Kidney capillary endothelial cell (primary cell): Measurements from ENCODE around the gene EXD2.
A peak's percentile ranks its signal among the peaks of the same experiment; 100 is the strongest.
"Not testable (repeated sequence)": the region's sequence is repeated elsewhere in the genome, so short reads cannot be mapped to it uniquely, and the experiment has no call there.

ENCODE experiments used
- DNase-seq: peaks from one replicate; pipeline ENCODE4 v3.0.0-alpha.2; 2018; ENCODE audit warnings: low spot score

Gene EXD2

DNA sequence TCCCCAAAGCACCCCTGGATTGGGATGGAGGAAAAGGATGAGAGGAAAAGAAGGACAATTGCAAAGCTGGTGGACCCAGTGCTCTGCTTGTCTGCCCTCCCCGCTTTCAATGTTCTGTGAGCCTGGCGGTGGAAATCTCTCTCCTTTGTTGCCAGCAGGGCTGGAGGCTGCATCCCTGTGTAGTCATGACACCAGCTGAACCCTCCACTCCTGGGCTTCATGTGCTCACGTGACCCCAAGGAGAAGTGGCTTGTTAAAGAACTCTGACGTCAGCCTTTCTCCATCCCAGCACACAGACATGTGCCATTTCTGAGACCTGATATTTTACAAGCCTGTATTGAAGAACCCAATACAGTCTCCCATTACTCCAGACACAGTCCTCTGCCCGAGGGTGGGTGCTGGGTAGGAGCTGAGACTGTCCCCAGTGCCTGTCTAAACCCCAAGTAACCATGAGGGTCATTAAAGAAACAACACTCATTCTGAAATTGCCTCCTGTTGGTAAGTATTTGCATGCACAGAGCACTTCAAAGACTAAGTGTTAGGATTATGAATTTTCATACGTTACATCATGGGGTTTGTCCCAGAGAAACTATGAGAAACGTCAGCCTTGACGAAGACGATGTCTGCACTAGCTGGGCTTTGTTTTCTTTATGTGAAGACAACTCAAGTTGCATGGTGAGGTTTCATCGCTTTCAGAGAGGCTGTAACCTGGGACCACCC is 90.3 kb downstream of the EXD2 start:
- no peak for DNase-seq

DNA sequence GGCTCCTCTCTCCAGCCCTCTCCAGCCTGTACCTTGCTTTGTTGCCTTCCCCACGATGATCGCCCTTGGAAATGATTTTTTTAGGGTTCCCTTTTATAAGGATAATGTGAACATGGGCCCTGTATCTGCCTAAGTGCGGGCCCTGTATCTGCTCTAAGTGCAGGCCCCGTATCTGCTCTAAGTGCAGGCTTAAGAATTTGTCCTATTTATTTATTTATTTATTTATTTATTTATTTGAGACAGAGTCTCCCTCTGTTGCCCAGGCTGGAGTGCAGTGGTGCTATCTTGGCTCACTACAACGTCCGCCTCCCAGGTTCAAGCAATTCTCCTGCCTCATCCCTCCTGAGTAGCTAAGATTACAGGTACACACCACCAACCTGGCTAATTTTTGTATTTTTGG is 91.2 kb downstream of the EXD2 start:
- no peak for DNase-seq

DNA sequence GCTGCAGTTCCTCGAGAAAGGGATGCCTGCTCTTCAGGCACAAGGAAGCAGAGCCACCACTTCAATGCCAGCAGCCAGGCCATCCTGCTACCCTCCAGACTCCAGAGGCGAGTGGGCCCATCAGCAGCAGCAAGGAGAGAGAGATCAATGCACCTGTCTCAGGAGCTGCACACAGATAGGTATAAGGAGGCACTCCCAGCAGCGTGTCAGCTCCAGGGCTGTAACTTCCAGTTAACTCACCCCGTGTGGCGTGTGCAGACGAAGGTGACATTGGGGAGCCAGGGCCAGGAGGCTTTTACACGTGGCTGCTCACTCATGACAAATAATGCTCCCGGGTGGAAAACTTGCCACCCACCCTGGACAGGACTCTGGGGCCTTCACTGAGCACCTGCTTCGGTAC is 92.9 kb downstream of the EXD2 start:
- DNase-seq: no peak

DNA sequence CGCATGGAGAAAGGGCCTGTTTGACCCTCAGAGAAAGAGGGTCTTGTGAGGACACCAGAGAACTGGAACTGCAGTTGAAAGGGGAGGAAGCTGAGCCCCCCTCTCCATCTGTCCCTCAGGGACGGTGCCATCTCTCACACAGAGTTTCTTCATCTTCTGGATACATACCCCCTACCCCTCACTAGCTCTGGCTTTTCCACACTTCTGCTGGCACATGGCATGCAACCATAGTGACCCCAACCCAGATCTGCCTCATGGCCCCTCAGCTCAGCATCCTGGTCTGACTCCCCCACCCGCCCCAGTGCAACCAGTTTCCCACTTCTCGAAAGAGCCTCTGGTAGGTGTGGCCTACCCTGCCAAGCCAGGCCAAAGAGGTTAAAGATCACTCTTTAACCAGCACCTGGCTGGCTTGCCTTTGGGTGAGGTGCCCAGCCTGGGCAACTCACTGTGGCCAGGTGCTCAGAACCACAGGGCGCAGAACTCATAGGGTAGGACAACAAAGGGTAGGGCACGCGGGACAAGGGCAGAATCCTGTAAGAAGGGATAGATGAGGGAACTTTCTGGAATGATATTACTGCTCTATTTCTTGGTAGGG is 94.5 kb downstream of the EXD2 start:
- no peak for DNase-seq

DNA sequence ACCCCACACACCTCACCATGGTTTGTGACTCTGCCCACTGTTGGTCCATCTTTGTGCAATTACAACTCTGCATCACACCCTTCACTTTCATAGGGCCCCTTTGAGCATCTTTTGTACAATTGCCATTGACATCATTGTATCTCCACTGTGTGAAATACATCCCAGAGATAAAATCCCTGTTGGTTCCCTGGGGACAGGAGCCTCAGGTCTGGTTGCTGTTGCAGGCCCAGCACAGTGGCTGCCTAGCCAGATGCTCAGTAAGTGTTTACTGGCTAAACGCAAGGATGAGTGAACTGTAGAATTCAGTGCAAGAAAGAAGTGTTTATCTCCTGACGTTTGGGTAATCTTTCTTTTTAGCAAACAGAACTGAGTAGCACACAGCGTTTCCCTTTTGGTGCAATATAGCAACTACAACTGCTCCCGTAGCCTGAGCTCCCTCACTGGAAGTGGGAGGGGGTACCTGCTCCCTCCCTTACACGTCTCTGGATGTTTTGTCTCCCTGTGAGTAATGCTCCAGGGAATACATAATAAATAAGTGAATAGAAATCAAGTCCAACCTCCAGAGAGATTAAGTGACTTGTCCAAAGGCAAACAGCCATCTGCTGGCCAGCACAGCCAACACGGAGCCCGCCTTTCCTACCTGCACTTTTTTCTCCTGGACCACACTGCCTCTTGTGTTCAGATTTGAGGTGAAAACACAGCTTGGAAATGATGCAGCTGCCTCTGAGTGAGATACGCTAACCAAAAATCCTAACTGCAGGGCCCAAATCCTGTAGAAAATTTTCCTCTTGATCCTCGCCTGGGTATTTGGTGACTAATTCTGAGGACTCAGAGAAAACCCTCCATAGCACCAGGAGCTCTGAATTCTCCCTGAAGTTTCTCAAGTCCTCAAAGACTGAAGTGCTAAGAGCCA is 96.1 kb downstream of the EXD2 start:
- DNase-seq: no peak

DNA sequence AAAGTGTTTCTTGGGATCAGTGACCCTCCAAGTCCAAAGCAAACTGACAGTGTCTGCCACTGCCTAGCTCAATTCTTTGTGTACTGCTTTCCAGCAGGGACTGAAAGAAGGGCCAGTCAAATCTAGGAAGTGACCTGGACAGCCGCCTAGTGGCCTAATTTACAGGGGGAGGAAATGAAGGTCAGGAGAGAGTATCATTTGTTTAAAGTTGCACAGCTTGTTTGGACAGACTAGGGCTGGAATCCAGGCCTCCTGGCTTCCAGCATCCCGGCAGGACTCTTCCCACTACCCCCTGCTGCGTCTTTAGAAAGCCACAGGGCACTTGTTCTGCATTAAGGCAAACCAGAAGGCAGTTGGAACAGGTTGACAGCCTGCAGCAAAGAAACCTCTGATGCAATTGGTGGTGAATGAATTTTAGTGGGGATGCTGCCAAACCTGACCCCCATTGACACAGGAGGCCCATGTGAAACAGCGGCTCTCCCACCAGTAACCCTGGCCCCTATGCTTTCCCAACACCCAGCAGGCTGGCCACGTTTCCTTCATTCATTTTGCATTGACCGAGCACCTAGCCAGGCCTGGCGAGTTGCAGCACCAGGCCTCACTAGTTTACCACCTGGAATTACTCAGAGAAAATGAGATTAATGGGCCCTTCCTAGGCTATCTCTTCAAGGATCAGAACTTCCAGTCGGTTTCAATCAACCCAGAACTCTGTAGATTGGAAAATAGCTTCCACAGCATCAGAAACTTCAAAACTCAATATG is 96.9 kb downstream of the EXD2 start:
- peak; percentile 23 for DNase-seq

DNA sequence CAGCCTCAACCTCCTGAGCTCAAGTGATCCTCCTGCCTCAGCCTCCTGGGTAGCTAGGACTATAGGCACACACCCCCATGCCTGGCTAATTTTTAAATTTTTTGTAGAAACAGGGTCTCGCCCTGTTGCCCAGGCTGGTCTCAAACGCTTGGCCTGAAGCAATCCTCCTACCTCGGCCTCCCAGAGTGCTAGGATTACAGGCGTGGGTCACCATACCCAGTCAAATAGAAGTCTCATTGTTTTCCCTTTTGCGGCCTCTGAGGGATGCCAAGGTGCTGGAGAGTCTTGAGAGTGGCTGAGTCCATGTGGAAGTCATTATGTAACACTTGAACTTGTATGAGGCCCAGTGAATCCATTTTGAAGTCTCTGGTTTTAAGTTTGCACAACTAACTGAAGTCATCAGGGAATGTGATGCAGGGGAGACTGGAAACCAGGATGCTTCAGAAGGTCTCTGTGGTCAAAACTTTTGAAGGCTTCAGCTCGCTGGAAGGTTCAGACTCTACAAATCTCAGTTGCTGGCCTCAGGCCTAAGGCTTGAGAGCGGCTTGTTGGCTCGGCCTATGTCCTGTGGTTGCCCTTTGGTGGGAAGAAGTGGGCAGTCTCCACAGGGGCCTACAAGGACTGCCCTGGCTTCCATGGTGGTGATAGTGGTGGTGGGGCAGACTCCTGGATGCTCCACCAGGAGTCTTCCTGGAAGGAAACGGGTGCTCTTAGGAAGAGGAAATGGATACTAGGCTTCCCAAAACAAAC is 97.8 kb downstream of the EXD2 start:
- DNase-seq: no peak

DNA sequence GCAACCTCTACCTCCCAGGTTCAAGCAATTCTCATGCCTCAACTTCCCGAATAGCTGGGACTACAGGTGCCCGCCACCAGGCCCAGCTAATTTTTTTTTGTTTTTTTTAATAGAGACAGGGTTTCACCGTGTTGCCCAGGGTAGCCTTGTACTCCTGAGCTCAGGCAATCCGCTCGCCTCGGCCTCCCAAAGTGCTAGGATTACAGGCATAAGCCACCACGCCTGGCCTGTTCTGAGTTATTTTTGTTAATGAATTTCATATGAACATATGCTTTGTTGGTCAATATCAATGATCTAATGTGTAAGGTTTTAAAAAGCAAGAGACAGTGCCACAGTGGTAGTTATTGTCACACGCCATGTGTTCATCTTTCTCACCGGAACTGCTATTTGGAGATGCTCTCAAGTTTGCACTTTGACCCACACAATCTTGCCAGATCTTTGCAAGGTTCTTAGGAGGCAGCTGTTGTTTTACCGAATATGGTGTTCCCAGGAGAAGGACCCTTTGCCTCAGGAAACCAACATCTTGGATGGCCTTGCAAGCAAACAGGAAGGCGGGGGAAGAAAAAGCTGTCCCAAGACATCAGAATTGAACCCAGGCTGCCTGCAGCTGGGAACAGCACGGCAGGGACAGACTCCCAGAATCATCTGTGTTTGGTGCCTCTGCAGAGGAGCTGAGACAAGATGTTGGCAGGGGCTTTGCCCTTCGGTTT is 98.7 kb downstream of the EXD2 start:
- DNase-seq: no peak

DNA sequence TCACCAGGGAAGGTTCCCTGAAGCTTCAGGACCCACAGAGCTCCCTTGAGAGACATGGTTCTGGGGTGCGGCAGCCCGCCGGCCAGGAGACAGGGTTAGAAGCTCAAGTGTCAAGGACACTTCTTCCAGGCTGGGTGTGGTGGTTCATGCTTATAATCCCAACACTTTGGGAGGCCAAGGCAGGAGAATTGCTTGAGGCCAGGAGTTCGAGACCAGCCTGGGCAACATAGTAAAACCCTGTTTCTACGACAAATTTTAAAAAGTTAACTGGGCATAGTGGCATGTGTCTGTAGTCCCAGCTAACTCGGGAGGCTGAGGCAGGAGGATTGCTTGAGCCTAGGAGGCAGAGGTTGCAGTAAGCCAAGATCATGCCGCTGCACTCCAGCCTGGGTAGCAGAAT is 99.6 kb downstream of the EXD2 start:
- not testable (repeated sequence) for DNase-seq

DNA sequence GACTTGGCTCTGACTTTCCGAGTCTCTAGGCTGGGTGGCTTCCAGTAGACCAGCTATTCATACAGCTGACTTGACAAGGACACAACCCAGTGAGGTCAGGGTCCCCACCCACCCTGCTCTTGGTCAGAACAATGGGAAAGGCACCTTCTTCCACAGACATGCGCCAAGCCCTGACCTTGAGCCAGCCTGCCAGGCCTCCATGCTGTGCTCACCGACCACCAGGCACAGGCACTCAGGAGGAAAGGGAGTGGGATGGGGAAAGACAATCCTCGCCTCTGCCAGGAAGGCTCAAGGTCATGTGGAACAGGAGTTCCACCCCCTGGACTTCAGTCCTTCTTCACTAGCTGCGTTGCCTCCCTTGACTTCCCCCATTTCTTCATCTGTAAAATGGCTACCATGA is 100.1 kb downstream of the EXD2 start:
- no peak for DNase-seq

DNA sequence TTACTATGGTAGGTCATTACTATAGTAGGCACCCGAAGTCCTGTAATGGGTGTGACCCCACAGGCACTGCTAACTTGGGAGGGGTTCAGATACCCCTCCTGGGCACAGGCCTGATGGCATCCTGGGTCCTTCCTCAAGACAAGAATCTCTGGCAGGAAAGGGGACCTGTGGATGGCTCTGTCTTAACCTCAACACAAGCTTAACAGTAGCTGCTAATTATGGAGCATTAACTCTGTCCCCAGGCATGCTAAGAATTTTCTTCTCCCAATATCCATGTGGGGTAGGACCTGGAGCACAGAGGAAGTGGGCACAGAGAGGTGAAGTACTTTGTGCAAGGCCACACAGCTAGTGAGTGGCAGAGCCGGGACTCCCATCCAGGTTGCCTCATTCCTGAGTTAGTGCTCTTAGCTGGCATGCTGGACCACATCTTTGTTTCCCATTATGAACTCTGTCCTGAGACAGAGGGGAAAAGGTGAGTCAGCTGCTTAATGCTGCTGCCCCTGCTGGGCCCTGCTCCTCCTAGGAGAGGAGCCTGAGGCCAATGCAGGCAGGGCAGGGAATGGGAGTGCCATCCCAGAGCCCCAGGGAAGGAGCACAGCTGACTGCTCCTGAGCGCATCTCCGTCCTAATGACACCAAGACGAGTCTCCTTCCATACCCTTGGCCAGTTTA is 100.7 kb downstream of the EXD2 start:
- DNase-seq: no peak
